ENCODE results near the gene C20orf144.

C20orf144 gene

GRCh38 chr20:33687993-33688937, 26.1 kb downstream of the C20orf144 start:
- H3K36me3 ChIP-seq (replicated peaks; ENCODE audit: low read depth, low read length): peaks cover 14% of the 10 kb centered on the region
- peak overlapping the region; percentile 50 for H3K4me2 ChIP-seq (ENCODE audit: low read length)
- no peak overlapping the region for H3K27ac ChIP-seq (ENCODE audit: low read length)
- H3K4me3 ChIP-seq (ENCODE audit: low read length): no peak overlapping the region
- peaks cover 28% of the 10 kb centered on the region for H3K79me2 ChIP-seq (ENCODE audit: low read length)
- no peaks in the 10 kb centered on the region for H3K9me3 ChIP-seq (ENCODE audit: insufficient read depth, low read length)
- H4K20me1 ChIP-seq (ENCODE audit: insufficient read depth, low read length): peaks cover 18% of the 10 kb centered on the region
- H3K9ac ChIP-seq (ENCODE audit: low read length): peak overlapping the region; percentile 14; the same call in 1 of the 2 replicates
- no peak overlapping the region for H2AFZ ChIP-seq (ENCODE audit: low read depth, low read length)
- peaks cover 46% of the 10 kb centered on the region for H3K4me1 ChIP-seq (ENCODE audit: low read length)
- H3K27me3 ChIP-seq (ENCODE audit: low read depth, low read length): no peaks in the 10 kb centered on the region
- TF ChIP-seq EZH2phosphoT487 (IDR thresholded peaks at IDR 0.05; ENCODE audit: low read depth) (no peak), CTCF (IDR thresholded peaks at IDR 0.05; ENCODE audit: low read depth, low read length) (no peak)

GRCh38 chr20:33688938-33689424, 26.9 kb downstream of the C20orf144 start:
- Histone ChIP-seq H4K20me1 (ENCODE audit: insufficient read depth, low read length) (peaks cover 13% of the 10 kb centered on the region), H3K4me1 (ENCODE audit: low read length) (peaks cover 49% of the 10 kb centered on the region), H3K9ac (ENCODE audit: low read length) (no peak overlapping the region), H3K4me2 (ENCODE audit: low read length) (peak overlapping the region; percentile 50; the same call in 1 of the 2 replicates), H3K27ac (ENCODE audit: low read length) (no peak overlapping the region), H3K27me3 (ENCODE audit: low read depth, low read length) (no peaks in the 10 kb centered on the region), H3K4me3 (ENCODE audit: low read length) (no peak overlapping the region), H3K9me3 (ENCODE audit: insufficient read depth, low read length) (no peaks in the 10 kb centered on the region), H2AFZ (ENCODE audit: low read depth, low read length) (no peak overlapping the region), H3K79me2 (ENCODE audit: low read length) (peaks cover 21% of the 10 kb centered on the region), H3K36me3 (replicated peaks; ENCODE audit: low read depth, low read length) (peaks cover 12% of the 10 kb centered on the region)
- TF ChIP-seq EZH2phosphoT487 (IDR thresholded peaks at IDR 0.05; ENCODE audit: low read depth) (no peak), CTCF (IDR thresholded peaks at IDR 0.05; ENCODE audit: low read depth, low read length) (no peak)

GRCh38 chr20:33689493-33689892, 27.4 kb downstream of the C20orf144 start:
- Histone ChIP-seq H2AFZ (ENCODE audit: low read depth, low read length) (no peak overlapping the region), H3K27me3 (ENCODE audit: low read depth, low read length) (no peaks in the 10 kb centered on the region), H3K79me2 (ENCODE audit: low read length) (peaks cover 16% of the 10 kb centered on the region), H3K4me2 (ENCODE audit: low read length) (no peak overlapping the region), H4K20me1 (ENCODE audit: insufficient read depth, low read length) (peaks cover 8% of the 10 kb centered on the region), H3K4me3 (ENCODE audit: low read length) (no peak overlapping the region), H3K36me3 (replicated peaks; ENCODE audit: low read depth, low read length) (peaks cover 7% of the 10 kb centered on the region), H3K9ac (ENCODE audit: low read length) (no peak overlapping the region), H3K27ac (ENCODE audit: low read length) (no peak overlapping the region), H3K9me3 (ENCODE audit: insufficient read depth, low read length) (no peaks in the 10 kb centered on the region), H3K4me1 (ENCODE audit: low read length) (peaks cover 44% of the 10 kb centered on the region)
- TF ChIP-seq EZH2phosphoT487 (IDR thresholded peaks at IDR 0.05; ENCODE audit: low read depth) (no peak), CTCF (IDR thresholded peaks at IDR 0.05; ENCODE audit: low read depth, low read length) (no peak)

- H3K4me1 ChIP-seq (ENCODE audit: low read length): peaks cover 39% of the 10 kb centered on the region
- H3K9ac ChIP-seq (ENCODE audit: low read length): no peak overlapping the region
- no peak for TF ChIP-seq EZH2phosphoT487 (IDR thresholded peaks at IDR 0.05; ENCODE audit: low read depth)
- TF ChIP-seq CTCF (IDR thresholded peaks at IDR 0.05; ENCODE audit: low read depth, low read length): no peak
- H2AFZ ChIP-seq (ENCODE audit: low read depth, low read length): no peak overlapping the region
- peaks cover 2% of the 10 kb centered on the region for H3K36me3 ChIP-seq (replicated peaks; ENCODE audit: low read depth, low read length)
- no peak overlapping the region for H3K4me2 ChIP-seq (ENCODE audit: low read length)
- peaks cover 3% of the 10 kb centered on the region for H4K20me1 ChIP-seq (ENCODE audit: insufficient read depth, low read length)
- H3K79me2 ChIP-seq (ENCODE audit: low read length): peaks cover 11% of the 10 kb centered on the region
- no peak overlapping the region for H3K4me3 ChIP-seq (ENCODE audit: low read length)
- H3K27ac ChIP-seq (ENCODE audit: low read length): no peak overlapping the region
- no peaks in the 10 kb centered on the region for H3K9me3 ChIP-seq (ENCODE audit: insufficient read depth, low read length)
- H3K27me3 ChIP-seq (ENCODE audit: low read depth, low read length): no peaks in the 10 kb centered on the region
Measured at GRCh38 chr20:33689973-33690372, 27.8 kb downstream of the C20orf144 start.

Measured in OCI-LY3 (cell line).